ENCODE measurements around the gene SH3BP5. TPM values are rescaled to one million over a fixed set of nuclear protein-coding genes. Genes with fewer than 3 reads are reported as not detected.

SH3BP5 gene
- total RNA-seq, 1 experiment from 2014 or later, result 13.9 TPM

- ATAC-seq, result no peak
- CTCF ChIA-PET, result no interaction called here
- no peaks in the 10 kb centered on the region for H3K9me3 ChIP-seq (ENCODE audit: control insufficient read depth in 1 of 2, insufficient read depth in 1 of 2, low read depth in 1 of 2, low read length in 2 of 2)
Observed at GRCh38 chr3:15243822-15244482, 88.4 kb downstream of the SH3BP5 start.

More at GRCh38 chr3:15243822-15244482, 88.4 kb downstream of the SH3BP5 start:
- Histone ChIP-seq H3K27ac (ENCODE audit: low read depth, low read length) (no peak overlapping the region), H3K4me2 (ENCODE audit: low read length) (no peak overlapping the region), H3K9ac (ENCODE audit: low read length) (no peak overlapping the region), H4K20me1 (ENCODE audit: insufficient read depth) (no peaks in the 10 kb centered on the region), H3K4me1 (ENCODE audit: control insufficient read depth in 1 of 2, insufficient read depth in 2 of 2, low read length in 2 of 2) (no peaks in the 10 kb centered on the region), H3K36me3 (ENCODE audit: control insufficient read depth in 1 of 2, insufficient read depth in 2 of 2, low read length in 2 of 2) (peaks cover 21 to 46% of the 10 kb centered on the region in 2 experiments; a peak in 3 of 4 replicates), H3K9me2 (ENCODE audit: insufficient read depth) (no peaks in the 10 kb centered on the region), H3K4me3 (replicated peaks in 1 of 2; ENCODE audit: low read depth in 1 of 2, low read length in 2 of 2) (no peak overlapping the region), H3K27me3 (ENCODE audit: insufficient read depth, low read length) (no peaks in the 10 kb centered on the region), H3K79me2 (ENCODE audit: insufficient read depth, low read length) (no peaks in the 10 kb centered on the region), H2AFZ (ENCODE audit: low read depth, low read length, poor library complexity, severe bottlenecking) (no peak overlapping the region)
- POLR2A ChIA-PET, result no interaction called here
- no peak for DNase-seq (ENCODE audit: low read depth, low spot score)
- no TSS peak for BruUV-seq (replicated peaks)
- RAD21 ChIA-PET (ENCODE audit: low non-redundant PET in 1 of 2, low total read pairs in 2 of 2, uncharacterized antibody in 2 of 2, unreplicated experiment in 2 of 2), result no interaction called here
- TF ChIP-seq ELF1 (IDR thresholded peaks at IDR 0.05; ENCODE audit: borderline replicate concordance, low read depth) (no peak), ZNF274 (IDR thresholded peaks at IDR 0.05; ENCODE audit: low read depth, low read length) (no peak), CBX3 (IDR thresholded peaks at IDR 0.05; ENCODE audit: low read depth) (no peak), JUND (IDR thresholded peaks at IDR 0.05) (no peak), RAD21 (IDR thresholded peaks at IDR 0.05; ENCODE audit: low read depth) (no peak), ZFX (IDR thresholded peaks at IDR 0.05) (no peak), EZH2phosphoT487 (IDR thresholded peaks at IDR 0.05; ENCODE audit: borderline replicate concordance) (no peak), TCF7L2 (IDR thresholded peaks at IDR 0.05; ENCODE audit: borderline replicate concordance, extremely low read depth, insufficient read depth, insufficient read length) (no peak), FOSL1 (IDR thresholded peaks at IDR 0.05; ENCODE audit: low read depth) (no peak)
- TF ChIP-seq, protein P1, sequence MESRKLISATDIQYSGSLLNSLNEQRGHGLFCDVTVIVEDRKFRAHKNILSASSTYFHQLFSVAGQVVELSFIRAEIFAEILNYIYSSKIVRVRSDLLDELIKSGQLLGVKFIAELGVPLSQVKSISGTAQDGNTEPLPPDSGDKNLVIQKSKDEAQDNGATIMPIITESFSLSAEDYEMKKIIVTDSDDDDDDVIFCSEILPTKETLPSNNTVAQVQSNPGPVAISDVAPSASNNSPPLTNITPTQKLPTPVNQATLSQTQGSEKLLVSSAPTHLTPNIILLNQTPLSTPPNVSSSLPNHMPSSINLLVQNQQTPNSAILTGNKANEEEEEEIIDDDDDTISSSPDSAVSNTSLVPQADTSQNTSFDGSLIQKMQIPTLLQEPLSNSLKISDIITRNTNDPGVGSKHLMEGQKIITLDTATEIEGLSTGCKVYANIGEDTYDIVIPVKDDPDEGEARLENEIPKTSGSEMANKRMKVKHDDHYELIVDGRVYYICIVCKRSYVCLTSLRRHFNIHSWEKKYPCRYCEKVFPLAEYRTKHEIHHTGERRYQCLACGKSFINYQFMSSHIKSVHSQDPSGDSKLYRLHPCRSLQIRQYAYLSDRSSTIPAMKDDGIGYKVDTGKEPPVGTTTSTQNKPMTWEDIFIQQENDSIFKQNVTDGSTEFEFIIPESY (IDR thresholded peaks at IDR 0.05; ENCODE audit: extremely low read depth, insufficient replicate concordance, low read length), result no peak
- TF ChIP-seq, protein P2, sequence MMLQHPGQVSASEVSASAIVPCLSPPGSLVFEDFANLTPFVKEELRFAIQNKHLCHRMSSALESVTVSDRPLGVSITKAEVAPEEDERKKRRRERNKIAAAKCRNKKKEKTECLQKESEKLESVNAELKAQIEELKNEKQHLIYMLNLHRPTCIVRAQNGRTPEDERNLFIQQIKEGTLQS (IDR thresholded peaks at IDR 0.05), result no peak
- intact Hi-C loops (cut with micrococcal nuclease), result no loop called here
